CD4-positive, alpha-beta T cell (primary cell): Measurements from ENCODE around the gene RTKN2. TPM values are rescaled to one million over a fixed set of nuclear protein-coding genes. Genes with fewer than 3 reads are reported as not detected.

Experiments
- ATAC-seq: fragments of 200-7000 bp; cut with Tn5 transposase; one replicate; pipeline ENCODE4 v1.10.0; 2022; ENCODE audit warnings: mild to moderate bottlenecking; ENCODE audit not compliant: poor library complexity
- CTCF ChIA-PET: fragments of 350-600 bp; sonication (Branson Sonifier 250); formaldehyde crosslinking; loops from one replicate; lab custom pipeline; 2021; ENCODE audit warnings: antibody characterized with exemption, inconsistent platforms; lab: Charles Lee
- POLR2A ChIA-PET: fragments of 350-600 bp; sonication (Branson Sonifier 250); formaldehyde crosslinking; loops from one replicate; lab custom pipeline; 2021; ENCODE audit warnings: antibody characterized with exemption, inconsistent platforms; lab: Charles Lee
- DNase-seq, 14 experiments: peaks; one replicate each; pipeline ENCODE4 v3.0.0-alpha.2; 2013 to 2020; ENCODE audit warnings: mixed read lengths in 2 of 14
- H3K27ac ChIP-seq, 2 donors: one replicate each; pipeline versions ENCODE4 v1.5.1 to v1.7.0; 2013; ENCODE audit warnings: low read length in 2 of 2, low read depth in 1 of 2, mild to moderate bottlenecking in 1 of 2
- H3K27me3 ChIP-seq, 2 experiments: 1 replicate in 1 of 2; 2 replicates in 1 of 2; pipeline versions ENCODE4 v1.6.1 to v1.7.0; 2013; ENCODE audit warnings: low read length in 2 of 2, control low read depth in 1 of 2, mild to moderate bottlenecking in 1 of 2, moderate library complexity in 1 of 2; ENCODE audit not compliant: insufficient read depth in 2 of 2, control insufficient read depth in 1 of 2
- H3K36me3 ChIP-seq: one replicate; pipeline ENCODE4 v1.6.1; 2013; ENCODE audit warnings: low read length, control low read depth; ENCODE audit not compliant: insufficient read depth
- H3K4me1 ChIP-seq: one replicate; pipeline ENCODE4 v1.6.1; 2013; ENCODE audit warnings: low read length, control low read depth; ENCODE audit not compliant: insufficient read depth
- H3K4me3 ChIP-seq: one replicate; pipeline ENCODE4 v1.5.1; 2013; ENCODE audit warnings: mild to moderate bottlenecking, low read length, moderate library complexity
- H3K9me3 ChIP-seq, 2 experiments: 1 replicate in 1 of 2; 2 replicates in 1 of 2; pipeline versions ENCODE4 v1.6.1 to v1.7.0; 2013; ENCODE audit warnings: low read length in 2 of 2, mild to moderate bottlenecking in 2 of 2, control low read depth in 1 of 2, moderate library complexity in 1 of 2; ENCODE audit not compliant: control insufficient read depth in 1 of 2, insufficient read depth in 1 of 2
- H3K27ac Mint-ChIP-seq: one replicate; pipeline ENCODE4 v1.8.0; 2020; ENCODE audit warnings: mixed read lengths
- H3K27me3 Mint-ChIP-seq: one replicate; pipeline ENCODE4 v1.8.0; 2021; ENCODE audit warnings: mixed read lengths
- H3K36me3 Mint-ChIP-seq: one replicate; pipeline ENCODE4 v1.8.0; 2021; ENCODE audit warnings: low read depth, mixed read lengths
- H3K4me1 Mint-ChIP-seq: one replicate; pipeline ENCODE4 v1.8.0; 2021; ENCODE audit warnings: low read depth, mixed read lengths
- H3K4me3 Mint-ChIP-seq: one replicate; pipeline ENCODE4 v1.8.0; 2020; ENCODE audit warnings: mild to moderate bottlenecking, mixed read lengths
- H3K9me3 Mint-ChIP-seq: one replicate; pipeline ENCODE4 v1.8.0; 2020; ENCODE audit warnings: mixed read lengths
- intact Hi-C, 2 experiments: fragments of 100-400 bp; cut with DNase I in 1 of 2; cut with micrococcal nuclease in 1 of 2; formaldehyde crosslinking; loops; one replicate each; pipeline versions ENCODE4 v1.15.1 to v1.9.0; 2023 to 2025; cut with DNase I, micrococcal nuclease
- total RNA-seq, 174 experiments: library from RNA in 2 of 174; stranded (reverse) in 2 of 174; gene quantifications; one replicate each; pipeline ENCODE4 v1.2.3 and lab custom pipeline; 2021 to 2026
- TF ChIP-seq, protein P1 (sequence below): fragments of 200-600 bp; IDR thresholded peaks from one replicate; pipeline ENCODE4 v1.8.0; 2022; ENCODE audit warnings: antibody characterized with exemption, mild to moderate bottlenecking

Gene RTKN2
- total RNA-seq, 2 experiments from 2014 or later: 3.7 to 3.9 TPM

DNA sequence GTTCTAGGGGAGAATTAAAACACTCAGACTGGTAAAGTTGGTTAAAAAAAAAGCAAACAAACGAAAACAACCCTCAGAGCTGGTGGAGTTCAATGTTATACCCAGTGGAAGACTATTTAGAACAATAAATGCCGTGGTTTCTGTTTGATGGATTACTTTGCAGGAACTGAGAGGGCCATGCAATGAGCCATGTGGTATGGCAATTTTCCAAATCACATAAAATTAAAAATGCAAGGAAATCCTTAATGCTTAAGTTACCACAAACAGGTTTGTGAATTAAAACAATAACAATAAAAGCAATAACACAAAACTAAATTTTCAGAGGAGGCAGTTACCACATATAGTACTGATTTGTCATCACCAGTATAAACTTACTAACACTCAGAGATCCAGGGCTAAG is 96.9 kb downstream of the RTKN2 start:
- no peaks in the 10 kb centered on the region for H3K27me3 ChIP-seq
- no peaks in the 10 kb centered on the region for H3K36me3 ChIP-seq
- ChIA-PET POLR2A (interaction anchor here (1.0 kb wide), 1 partner anchor 12 kb away, joined by 3 read pairs; no protein-coding TSS in a partner anchor), CTCF (no interaction called here)
- peaks cover 20% of the 10 kb centered on the region for H3K4me1 Mint-ChIP-seq
- ATAC-seq (no peak), DNase-seq (no peak)
- H3K9me3 ChIP-seq: peaks cover 0 to 3% of the 10 kb centered on the region in 2 experiments
- no peak overlapping the region for H3K27ac Mint-ChIP-seq
- no peaks in the 10 kb centered on the region for H3K27me3 Mint-ChIP-seq
- H3K4me3 ChIP-seq: no peak overlapping the region
- peaks cover 8% of the 10 kb centered on the region for H3K36me3 Mint-ChIP-seq
- H3K9me3 Mint-ChIP-seq: peaks cover 7% of the 10 kb centered on the region
- H3K4me3 Mint-ChIP-seq: no peak overlapping the region
- H3K4me1 ChIP-seq: no peaks in the 10 kb centered on the region
- no peak overlapping the region for H3K27ac ChIP-seq
- intact Hi-C loops: no loop called here
- TF ChIP-seq, protein P1, sequence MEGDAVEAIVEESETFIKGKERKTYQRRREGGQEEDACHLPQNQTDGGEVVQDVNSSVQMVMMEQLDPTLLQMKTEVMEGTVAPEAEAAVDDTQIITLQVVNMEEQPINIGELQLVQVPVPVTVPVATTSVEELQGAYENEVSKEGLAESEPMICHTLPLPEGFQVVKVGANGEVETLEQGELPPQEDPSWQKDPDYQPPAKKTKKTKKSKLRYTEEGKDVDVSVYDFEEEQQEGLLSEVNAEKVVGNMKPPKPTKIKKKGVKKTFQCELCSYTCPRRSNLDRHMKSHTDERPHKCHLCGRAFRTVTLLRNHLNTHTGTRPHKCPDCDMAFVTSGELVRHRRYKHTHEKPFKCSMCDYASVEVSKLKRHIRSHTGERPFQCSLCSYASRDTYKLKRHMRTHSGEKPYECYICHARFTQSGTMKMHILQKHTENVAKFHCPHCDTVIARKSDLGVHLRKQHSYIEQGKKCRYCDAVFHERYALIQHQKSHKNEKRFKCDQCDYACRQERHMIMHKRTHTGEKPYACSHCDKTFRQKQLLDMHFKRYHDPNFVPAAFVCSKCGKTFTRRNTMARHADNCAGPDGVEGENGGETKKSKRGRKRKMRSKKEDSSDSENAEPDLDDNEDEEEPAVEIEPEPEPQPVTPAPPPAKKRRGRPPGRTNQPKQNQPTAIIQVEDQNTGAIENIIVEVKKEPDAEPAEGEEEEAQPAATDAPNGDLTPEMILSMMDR: no peak

DNA sequence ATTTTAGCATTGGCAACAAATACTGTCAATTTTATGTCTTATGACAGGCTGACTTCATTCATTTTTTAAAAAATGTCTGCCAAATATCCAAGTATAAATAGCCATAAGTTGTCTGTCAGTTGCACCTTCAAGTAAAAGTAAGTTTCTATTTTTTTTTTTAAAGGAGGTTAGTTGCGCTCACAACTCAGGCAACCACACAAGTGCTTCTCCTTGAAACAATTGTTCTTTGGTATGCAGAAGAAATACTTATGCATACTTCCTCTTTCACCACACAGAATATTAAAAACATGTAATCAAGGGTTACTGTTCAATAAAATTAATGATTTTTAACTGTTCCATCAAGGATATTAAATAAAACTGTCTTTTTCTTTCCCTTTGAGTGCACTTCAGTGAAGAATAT is 97.9 kb downstream of the RTKN2 start:
- Histone ChIP-seq H3K27ac (no peak overlapping the region), H3K4me1 (no peaks in the 10 kb centered on the region), H3K4me3 (no peak overlapping the region), H3K27me3 (no peaks in the 10 kb centered on the region), H3K9me3 (peaks cover 0 to 3% of the 10 kb centered on the region in 2 experiments), H3K36me3 (no peaks in the 10 kb centered on the region)
- peaks cover 8% of the 10 kb centered on the region for H3K36me3 Mint-ChIP-seq
- POLR2A ChIA-PET: no interaction called here
- ATAC-seq (no peak), DNase-seq (no peak)
- H3K9me3 Mint-ChIP-seq: peaks cover 5% of the 10 kb centered on the region
- H3K27me3 Mint-ChIP-seq: no peaks in the 10 kb centered on the region
- H3K4me1 Mint-ChIP-seq: peaks cover 12% of the 10 kb centered on the region
- no peak overlapping the region for H3K4me3 Mint-ChIP-seq
- TF ChIP-seq, protein P1: no peak
- no peak overlapping the region for H3K27ac Mint-ChIP-seq
- intact Hi-C loops: no loop called here
- CTCF ChIA-PET: no interaction called here

DNA sequence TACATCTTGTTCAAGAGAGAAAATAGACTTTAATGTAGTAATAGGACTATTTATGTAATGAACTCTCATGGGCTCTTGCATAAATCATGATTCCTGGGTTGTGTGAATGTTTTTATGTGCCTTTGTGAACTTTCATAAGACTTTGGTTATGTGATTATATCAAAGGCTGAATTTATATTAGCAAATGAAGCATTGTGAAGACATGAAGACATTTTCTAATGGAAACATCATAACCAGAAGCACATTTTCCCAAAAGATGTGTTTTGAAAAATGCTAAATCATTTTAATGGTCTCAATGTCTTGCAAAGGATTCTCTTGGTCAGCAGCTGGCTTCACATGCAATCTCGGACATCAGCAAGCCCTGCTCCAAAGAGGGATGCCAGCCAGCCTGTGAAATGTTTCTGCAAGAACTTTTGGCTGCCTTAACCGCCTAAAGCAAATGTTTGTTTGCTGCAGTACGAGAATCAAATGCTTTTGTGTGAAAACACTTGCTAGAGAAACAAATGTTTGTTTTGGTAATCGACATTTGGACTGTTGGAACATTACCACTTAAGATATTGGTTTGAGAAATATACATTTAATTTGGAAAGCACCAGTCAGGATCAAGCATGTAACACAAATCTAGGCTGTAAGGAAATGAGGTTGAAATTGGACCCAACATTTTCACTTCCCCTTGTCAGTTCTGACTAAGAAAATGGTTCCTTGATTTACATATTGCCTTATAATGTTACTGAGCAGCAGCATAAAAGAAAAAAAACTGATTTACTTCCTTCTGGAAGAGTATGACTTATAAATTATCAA is 102.1 kb downstream of the RTKN2 start:
- H3K36me3 Mint-ChIP-seq: no peaks in the 10 kb centered on the region
- H3K27ac Mint-ChIP-seq: no peak overlapping the region
- H3K27ac ChIP-seq: no peak overlapping the region
- DNase-seq: peak in 2 of 14 experiments; percentile 24 to 26
- no peaks in the 10 kb centered on the region for H3K4me1 ChIP-seq
- no peak overlapping the region for H3K4me3 ChIP-seq
- peaks cover 0 to 3% of the 10 kb centered on the region in 2 experiments for H3K9me3 ChIP-seq
- ATAC-seq: no peak
- H3K27me3 ChIP-seq: no peaks in the 10 kb centered on the region
- no peaks in the 10 kb centered on the region for H3K36me3 ChIP-seq
- intact Hi-C loops: no loop called here
- TF ChIP-seq, protein P1: no peak
- H3K4me1 Mint-ChIP-seq: no peaks in the 10 kb centered on the region
- no peaks in the 10 kb centered on the region for H3K27me3 Mint-ChIP-seq
- ChIA-PET CTCF (no interaction called here), POLR2A (no interaction called here)
- no peaks in the 10 kb centered on the region for H3K9me3 Mint-ChIP-seq
- no peak overlapping the region for H3K4me3 Mint-ChIP-seq
